Body of pancreas (tissue), 4 donors: Measurements from ENCODE around the gene FGF14. TPM values are rescaled to one million over a fixed set of nuclear protein-coding genes. Genes with fewer than 3 reads are reported as not detected.
A peak's percentile ranks its signal among the peaks of the same experiment; 100 is the strongest.

ENCODE experiments used
- ATAC-seq: fragments of 150-250 bp; one replicate; pipeline ENCODE4 v1.9.1; 2016
- DNase-seq, 4 donors: peaks; one replicate each; pipeline ENCODE4 v3.0.0-alpha.2; 2019
- H3K27ac ChIP-seq, 4 donors: fragments of 200-600 bp; sonication (generic); 1 replicate in 3 of 4; 2 replicates in 1 of 4; pipeline versions ENCODE4 v1.5.1 to v1.6.1; 2016 to 2019; ENCODE audit warnings: mild to moderate bottlenecking in 1 of 4, mixed read lengths in 1 of 4, moderate library complexity in 1 of 4
- H3K27me3 ChIP-seq, 2 donors: fragments of 200-600 bp; sonication (generic); one replicate each; pipeline ENCODE4 v1.6.0; 2016; ENCODE audit warnings: mild to moderate bottlenecking in 1 of 2
- H3K36me3 ChIP-seq, 2 donors: fragments of 200-600 bp; sonication (generic); replicated peaks in 1 of 2; 2 replicates each; pipeline ENCODE4 v1.5.1; 2016; ENCODE audit warnings: low read depth in 2 of 2; ENCODE audit not compliant: insufficient read depth in 1 of 2
- H3K4me1 ChIP-seq: fragments of 200-600 bp; sonication (generic); one replicate; pipeline ENCODE4 v1.6.0; 2016
- H3K4me3 ChIP-seq, 2 donors: fragments of 200-600 bp; sonication (generic); 1 replicate in 1 of 2; 2 replicates in 1 of 2; pipeline ENCODE4 v1.5.1; 2016 to 2019
- H3K9me3 ChIP-seq, 3 donors: fragments of 200-600 bp; sonication (generic); 1 replicate in 2 of 3; 2 replicates in 1 of 3; pipeline ENCODE4 v1.5.1; 2016
- CTCF ChIP-seq, 7 experiments: fragments of 450-650 bp in 4 of 7; fragments of 200-600 bp in 3 of 7; sonication (generic) in 3 of 7; IDR thresholded peaks; one replicate each; pipeline ENCODE4 v1.5.1; 2016 to 2019; ENCODE audit warnings: antibody characterized with exemption in 7 of 7
- POLR2A ChIP-seq, 3 donors: fragments of 450-650 bp; IDR thresholded peaks; one replicate each; pipeline ENCODE4 v1.6.1; 2016; ENCODE audit warnings: antibody characterized with exemption in 3 of 3, mild to moderate bottlenecking in 2 of 3
- WGBS, 2 donors: methylation state at CpG; one replicate each; pipeline ENCODE4 v1.1.5; 2017; 5-methylcytosine and 5-hydroxymethylcytosine counted together
- intact Hi-C: fragments of 100-400 bp; cut with DNase I; formaldehyde crosslinking; loops from one replicate; pipeline ENCODE4 v1.15.1; 2023
- total RNA-seq, 2 donors: library from RNA; depleted of rRNA; stranded (reverse); fragments of >200 nt; gene quantifications; one replicate each; pipeline ENCODE4 v1.1.0, GENCODE V29; 2016

The FGF14 gene
- total RNA-seq, 2 donors from 2014 or later, result under 0.01 to 0.52 TPM

- intact Hi-C loops, result no loop called here
- TF ChIP-seq CTCF (IDR thresholded peaks at IDR 0.05), result peak in 3 of 7 experiments; percentile 8 to 17 (median 9)
- TF ChIP-seq POLR2A (IDR thresholded peaks at IDR 0.05), result no peak
- ATAC-seq, result no peak
- 48 to 50% methylated on average over 1 of the region's 1 CpG for WGBS, 2 donors
- H3K36me3 ChIP-seq, result no peaks in the 10 kb centered on the region
- no peaks in the 10 kb centered on the region for H3K9me3 ChIP-seq
- no peak overlapping the region for H3K4me3 ChIP-seq
- DNase-seq, result no peak
- no peak overlapping the region for H3K27ac ChIP-seq
- H3K4me1 ChIP-seq, result no peaks in the 10 kb centered on the region
- no peaks in the 10 kb centered on the region for H3K27me3 ChIP-seq
These were observed 204.7 kb downstream of the FGF14 start for GRCh38 chr13:102197193-102197592.

GRCh38 chr13:102195566-102196462, 206.0 kb downstream of the FGF14 start:
- no peak for TF ChIP-seq CTCF (IDR thresholded peaks at IDR 0.05)
- TF ChIP-seq POLR2A (IDR thresholded peaks at IDR 0.05), result no peak

GRCh38 chr13:102192858-102193257, 209.0 kb downstream of the FGF14 start:
- Histone ChIP-seq H3K27ac (no peak overlapping the region), H3K27me3 (no peaks in the 10 kb centered on the region), H3K4me3 (no peak overlapping the region), H3K36me3 (no peaks in the 10 kb centered on the region), H3K9me3 (no peaks in the 10 kb centered on the region), H3K4me1 (no peaks in the 10 kb centered on the region)
- 85 to 89% methylated on average over 2 of the region's 2 CpGs for WGBS, 2 donors
- no peak for DNase-seq
- TF ChIP-seq CTCF (IDR thresholded peaks at IDR 0.05) (no peak), POLR2A (IDR thresholded peaks at IDR 0.05) (no peak)
- intact Hi-C loops, result no loop called here
- no peak for ATAC-seq

More at GRCh38 chr13:102195566-102196462, 206.0 kb downstream of the FGF14 start:
- Histone ChIP-seq H3K27ac (no peak overlapping the region), H3K36me3 (no peaks in the 10 kb centered on the region), H3K27me3 (no peaks in the 10 kb centered on the region), H3K4me3 (no peak overlapping the region), H3K4me1 (no peaks in the 10 kb centered on the region), H3K9me3 (no peaks in the 10 kb centered on the region)
- DNase-seq (no peak), ATAC-seq (no peak)
- 36 to 40% methylated on average over 4 of the region's 4 CpGs for WGBS, 2 donors
- intact Hi-C loops, result no loop called here

- Histone ChIP-seq H3K27ac (no peak overlapping the region), H3K4me3 (no peak overlapping the region), H3K27me3 (no peaks in the 10 kb centered on the region), H3K9me3 (no peaks in the 10 kb centered on the region), H3K36me3 (no peaks in the 10 kb centered on the region), H3K4me1 (no peaks in the 10 kb centered on the region)
- DNase-seq (peak in 1 of 4 donors; percentile 9), ATAC-seq (no peak)
- intact Hi-C loops, result no loop called here
- WGBS, 2 donors, result 19 to 32% methylated on average over 1 of the region's 1 CpG
- TF ChIP-seq CTCF (IDR thresholded peaks at IDR 0.05), result no peak
- no peak for TF ChIP-seq POLR2A (IDR thresholded peaks at IDR 0.05)
These were observed 209.8 kb downstream of the FGF14 start for GRCh38 chr13:102191951-102192502.
